ENCODE results near the gene SIRPD.
"Not testable (repeated sequence)": the region's sequence is repeated elsewhere in the genome, so short reads cannot be mapped to it uniquely, and the experiment has no call there.

SIRPD gene

GRCh38 chr20:1576641-1577040 is 19.1 kb upstream of the SIRPD start:
- no peak for TF ChIP-seq CTCF (IDR thresholded peaks at IDR 0.05; ENCODE audit: low read depth, low read length)
- H3K4me3 ChIP-seq (ENCODE audit: low read depth, low read length), result no peak overlapping the region

- not testable (repeated sequence) for H3K4me3 ChIP-seq (ENCODE audit: low read depth, low read length)
Observed at GRCh38 chr20:1576003-1576402, 18.5 kb upstream of the SIRPD start.

- not testable (repeated sequence) for H3K4me3 ChIP-seq (ENCODE audit: low read depth, low read length)
Observed at GRCh38 chr20:1571583-1571982, 14.1 kb upstream of the SIRPD start.

- no peak for TF ChIP-seq CTCF (IDR thresholded peaks at IDR 0.05; ENCODE audit: low read depth, low read length)
- no peak overlapping the region for H3K4me3 ChIP-seq (ENCODE audit: low read depth, low read length)
Observed at GRCh38 chr20:1569415-1569881, 11.9 kb upstream of the SIRPD start.

- no peak for TF ChIP-seq CTCF (IDR thresholded peaks at IDR 0.05; ENCODE audit: low read depth, low read length)
- no peak overlapping the region for H3K4me3 ChIP-seq (ENCODE audit: low read depth, low read length)
Observed at GRCh38 chr20:1568163-1568490, 10.6 kb upstream of the SIRPD start.

GRCh38 chr20:1567392-1568162 is 10.1 kb upstream of the SIRPD start:
- H3K4me3 ChIP-seq (ENCODE audit: low read depth, low read length), result no peak overlapping the region
- TF ChIP-seq CTCF (IDR thresholded peaks at IDR 0.05; ENCODE audit: low read depth, low read length), result no peak

GRCh38 chr20:1566701-1567100 is 9.2 kb upstream of the SIRPD start:
- H3K4me3 ChIP-seq (ENCODE audit: low read depth, low read length), result no peak overlapping the region
- no peak for TF ChIP-seq CTCF (IDR thresholded peaks at IDR 0.05; ENCODE audit: low read depth, low read length)

- no peak overlapping the region for H3K4me3 ChIP-seq (ENCODE audit: low read depth, low read length)
- no peak for TF ChIP-seq CTCF (IDR thresholded peaks at IDR 0.05; ENCODE audit: low read depth, low read length)
Observed at GRCh38 chr20:1565461-1565860, 8.0 kb upstream of the SIRPD start.
